Ishikawa (cell line): Measurements from ENCODE around the gene CMTR1.

ENCODE experiments used
- EGR1 ChIP-seq: IDR thresholded peaks from 2 replicates; pipeline ENCODE4 v1.6.1; 2012
- EP300 ChIP-seq: IDR thresholded peaks from 2 replicates; pipeline ENCODE4 v1.6.1; 2012; ENCODE audit warnings: borderline replicate concordance
- NFIC ChIP-seq: IDR thresholded peaks from 2 replicates; pipeline ENCODE4 v1.6.1; 2012
- TAF1 ChIP-seq: IDR thresholded peaks from 2 replicates; pipeline ENCODE4 v1.6.1; 2012; ENCODE audit warnings: low read depth, mild to moderate bottlenecking
- YY1 ChIP-seq: IDR thresholded peaks from 2 replicates; pipeline ENCODE4 v1.6.1; 2012; ENCODE audit warnings: low read depth
- TF ChIP-seq, protein P1 (sequence below): IDR thresholded peaks from 2 replicates; pipeline ENCODE4 v1.6.1; 2012
- TF ChIP-seq, protein P2 (sequence below): IDR thresholded peaks from 2 replicates; pipeline ENCODE4 v1.6.1; 2012

GRCh38 chr6:37479266-37479854 is 46.3 kb downstream of the CMTR1 start:
- TF ChIP-seq TAF1, result no peak
- TF ChIP-seq, protein P1, sequence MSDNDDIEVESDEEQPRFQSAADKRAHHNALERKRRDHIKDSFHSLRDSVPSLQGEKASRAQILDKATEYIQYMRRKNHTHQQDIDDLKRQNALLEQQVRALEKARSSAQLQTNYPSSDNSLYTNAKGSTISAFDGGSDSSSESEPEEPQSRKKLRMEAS, result no peak
- TF ChIP-seq, protein P2, sequence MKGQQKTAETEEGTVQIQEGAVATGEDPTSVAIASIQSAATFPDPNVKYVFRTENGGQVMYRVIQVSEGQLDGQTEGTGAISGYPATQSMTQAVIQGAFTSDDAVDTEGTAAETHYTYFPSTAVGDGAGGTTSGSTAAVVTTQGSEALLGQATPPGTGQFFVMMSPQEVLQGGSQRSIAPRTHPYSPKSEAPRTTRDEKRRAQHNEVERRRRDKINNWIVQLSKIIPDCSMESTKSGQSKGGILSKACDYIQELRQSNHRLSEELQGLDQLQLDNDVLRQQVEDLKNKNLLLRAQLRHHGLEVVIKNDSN, result no peak
- no peak for TF ChIP-seq NFIC
- no peak for TF ChIP-seq EP300
- no peak for TF ChIP-seq EGR1
- no peak for TF ChIP-seq YY1
